ENCODE measurements around the gene CADM1. TPM values are rescaled to one million over a fixed set of nuclear protein-coding genes. Genes with fewer than 3 reads are reported as not detected.

The CADM1 gene
- total and polyA plus RNA-seq, 2 donors (not counting 3 experiments of a cell fraction or from before 2014, with no cell fraction given): 0.52 to 2.6 TPM

DNA sequence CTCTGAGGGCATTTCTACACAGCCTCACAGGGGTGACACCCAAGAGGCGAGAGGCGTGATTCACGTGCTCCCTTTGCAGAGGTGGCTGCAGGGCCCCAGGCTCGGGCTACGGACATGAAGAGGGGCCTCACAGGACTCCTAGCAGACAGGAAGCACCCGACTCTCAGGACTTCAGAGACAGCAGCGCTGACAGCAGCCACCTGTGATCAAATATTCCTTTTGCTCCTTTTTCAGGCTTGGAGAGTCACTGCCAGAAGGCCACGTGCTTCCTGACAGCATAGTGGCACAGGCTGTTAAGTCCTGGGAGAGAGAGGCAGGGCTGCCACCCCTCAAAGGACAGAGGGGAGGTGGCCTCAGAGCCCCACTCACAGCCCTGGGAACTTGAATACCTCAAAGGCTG, 348.9 kb downstream of the CADM1 start:
- ChIA-PET POLR2A (no interaction called here), CTCF (no interaction called here)
- no peak for TF ChIP-seq MAX (IDR thresholded peaks at IDR 0.05; ENCODE audit: insufficient read depth, insufficient read length)
- no peaks in the 10 kb centered on the region for H3K27me3 ChIP-seq (ENCODE audit: control insufficient read depth in 2 of 2, insufficient read depth in 2 of 2, low read length in 2 of 2)
- BruUV-seq (replicated peaks): no TSS peak
- H3K9me3 ChIP-seq (replicated peaks; ENCODE audit: control insufficient read depth, insufficient read depth, low read length): no peaks in the 10 kb centered on the region
- no peaks in the 10 kb centered on the region for H3K79me2 ChIP-seq (ENCODE audit: control insufficient read depth, insufficient read depth, low read length)
- no peaks in the 10 kb centered on the region for H3K4me1 ChIP-seq (ENCODE audit: control insufficient read depth, extremely low read depth, insufficient read depth, low read length)
- no peaks in the 10 kb centered on the region for H4K20me1 ChIP-seq (replicated peaks; ENCODE audit: control insufficient read depth, extremely low read depth, insufficient read depth, low read length)
- no peaks in the 10 kb centered on the region for H3K9me1 ChIP-seq (replicated peaks; ENCODE audit: control insufficient read depth, extremely low read depth, insufficient read depth, low read length)
- dilution Hi-C loops (cut with MboI; ENCODE audit: extremely low pct_ligation_motif_present, low sequenced_read_pairs): no loop called here
- no peak overlapping the region for H3K4me2 ChIP-seq (ENCODE audit: insufficient read depth, low read length)
- no peak overlapping the region for H2AFZ ChIP-seq (ENCODE audit: low read depth, low read length)
- H3K4me3 ChIP-seq (replicated peaks in 1 of 3; ENCODE audit: insufficient read depth in 1 of 3, low read depth in 1 of 3, low read length in 3 of 3): no peak overlapping the region
- H3K9ac ChIP-seq (replicated peaks; ENCODE audit: extremely low read depth, insufficient read depth, low read length): no peak overlapping the region
- DNase-seq (ENCODE audit: low read depth, low spot score) (no peak), FAIRE-seq (no peak)
- H3K36me3 ChIP-seq (ENCODE audit: control insufficient read depth in 2 of 2, extremely low read depth in 1 of 2, insufficient read depth in 2 of 2, low read length in 2 of 2): no peaks in the 10 kb centered on the region
- no peak overlapping the region for H3K27ac ChIP-seq (ENCODE audit: insufficient read depth, low read depth, low read length)
- intact Hi-C loops (cut with micrococcal nuclease): no loop called here

GRCh38 chr11:115154355-115154736, 349.9 kb downstream of the CADM1 start:
- no peaks in the 10 kb centered on the region for H3K79me2 ChIP-seq (ENCODE audit: control insufficient read depth, insufficient read depth, low read length)
- dilution Hi-C loops (cut with MboI; ENCODE audit: extremely low pct_ligation_motif_present, low sequenced_read_pairs) (no loop called here), intact Hi-C loops (cut with micrococcal nuclease) (no loop called here)
- TF ChIP-seq EZH2 (IDR thresholded peaks at IDR 0.05; ENCODE audit: borderline replicate concordance, low read depth, low read length, severe bottlenecking) (no peak), POLR2A (IDR thresholded peaks at IDR 0.05; ENCODE audit: low read depth, low read length) (no peak), JUN (IDR thresholded peaks at IDR 0.05; ENCODE audit: borderline replicate concordance, insufficient read depth, insufficient read length, low read depth) (no peak), FOS (IDR thresholded peaks at IDR 0.05; ENCODE audit: borderline replicate concordance, insufficient read depth, low read length) (no peak), MAX (IDR thresholded peaks at IDR 0.05; ENCODE audit: insufficient read depth, insufficient read length) (no peak), MYC (IDR thresholded peaks at IDR 0.05; ENCODE audit: low read depth, low read length) (no peak), POLR2AphosphoS5 (IDR thresholded peaks at IDR 0.05; ENCODE audit: insufficient read depth, low read depth, low read length) (no peak), GATA2 (IDR thresholded peaks at IDR 0.05; ENCODE audit: insufficient read depth, insufficient read length, low read depth, low read length) (no peak), CTCF (IDR thresholded peaks at IDR 0.05; ENCODE audit: extremely low read depth in 1 of 2, insufficient read depth in 1 of 2, low read depth in 1 of 2, low read length in 2 of 2) (no peak)
- H3K36me3 ChIP-seq (ENCODE audit: control insufficient read depth in 2 of 2, extremely low read depth in 1 of 2, insufficient read depth in 2 of 2, low read length in 2 of 2): no peaks in the 10 kb centered on the region
- no peaks in the 10 kb centered on the region for H3K9me3 ChIP-seq (replicated peaks; ENCODE audit: control insufficient read depth, insufficient read depth, low read length)
- H2AFZ ChIP-seq (ENCODE audit: low read depth, low read length): no peak overlapping the region
- DNase-seq (ENCODE audit: low read depth, low spot score) (no peak), FAIRE-seq (no peak)
- ChIA-PET CTCF (no interaction called here), POLR2A (no interaction called here)
- no peaks in the 10 kb centered on the region for H4K20me1 ChIP-seq (replicated peaks; ENCODE audit: control insufficient read depth, extremely low read depth, insufficient read depth, low read length)
- no peak overlapping the region for H3K9ac ChIP-seq (replicated peaks; ENCODE audit: extremely low read depth, insufficient read depth, low read length)
- H3K4me2 ChIP-seq (ENCODE audit: insufficient read depth, low read length): no peak overlapping the region
- H3K4me3 ChIP-seq (replicated peaks in 1 of 3; ENCODE audit: insufficient read depth in 1 of 3, low read depth in 1 of 3, low read length in 3 of 3): no peak overlapping the region
- no peak overlapping the region for H3K27ac ChIP-seq (ENCODE audit: insufficient read depth, low read depth, low read length)
- H3K9me1 ChIP-seq (replicated peaks; ENCODE audit: control insufficient read depth, extremely low read depth, insufficient read depth, low read length): no peaks in the 10 kb centered on the region
- H3K27me3 ChIP-seq (ENCODE audit: control insufficient read depth in 2 of 2, insufficient read depth in 2 of 2, low read length in 2 of 2): no peaks in the 10 kb centered on the region
- no TSS peak for BruUV-seq (replicated peaks)
- no peaks in the 10 kb centered on the region for H3K4me1 ChIP-seq (ENCODE audit: control insufficient read depth, extremely low read depth, insufficient read depth, low read length)
